Duodenal mucosa (tissue), 2 donors: ENCODE results near the gene KCNG1.

ENCODE experiments used
- H3K27ac ChIP-seq: one replicate; pipeline ENCODE4 v1.7.0; 2013; ENCODE audit warnings: low read depth, low read length
- H3K27me3 ChIP-seq, 2 donors: one replicate each; pipeline ENCODE4 v1.7.0; 2013; ENCODE audit warnings: low read length in 2 of 2, control low read depth in 1 of 2; ENCODE audit not compliant: insufficient read depth in 2 of 2, control insufficient read depth in 1 of 2
- H3K36me3 ChIP-seq, 2 donors: one replicate each; pipeline ENCODE4 v1.7.0; 2013; ENCODE audit warnings: low read length in 2 of 2, control low read depth in 1 of 2; ENCODE audit not compliant: insufficient read depth in 2 of 2, control insufficient read depth in 1 of 2
- H3K4me1 ChIP-seq, 2 donors: one replicate each; pipeline ENCODE4 v1.7.0; 2013; ENCODE audit warnings: low read length in 2 of 2, control low read depth in 1 of 2; ENCODE audit not compliant: insufficient read depth in 2 of 2, control insufficient read depth in 1 of 2
- H3K4me3 ChIP-seq, 2 donors: one replicate each; pipeline ENCODE4 v1.7.0; 2013; ENCODE audit warnings: low read length in 2 of 2, low read depth in 1 of 2
- H3K9ac ChIP-seq, 2 donors: one replicate each; pipeline ENCODE4 v1.7.0; 2013; ENCODE audit warnings: low read length in 2 of 2, low read depth in 1 of 2
- H3K9me3 ChIP-seq, 2 donors: one replicate each; pipeline ENCODE4 v1.7.0; 2013; ENCODE audit warnings: low read length in 2 of 2, control low read depth in 1 of 2; ENCODE audit not compliant: control insufficient read depth in 1 of 2

The KCNG1 gene

DNA sequence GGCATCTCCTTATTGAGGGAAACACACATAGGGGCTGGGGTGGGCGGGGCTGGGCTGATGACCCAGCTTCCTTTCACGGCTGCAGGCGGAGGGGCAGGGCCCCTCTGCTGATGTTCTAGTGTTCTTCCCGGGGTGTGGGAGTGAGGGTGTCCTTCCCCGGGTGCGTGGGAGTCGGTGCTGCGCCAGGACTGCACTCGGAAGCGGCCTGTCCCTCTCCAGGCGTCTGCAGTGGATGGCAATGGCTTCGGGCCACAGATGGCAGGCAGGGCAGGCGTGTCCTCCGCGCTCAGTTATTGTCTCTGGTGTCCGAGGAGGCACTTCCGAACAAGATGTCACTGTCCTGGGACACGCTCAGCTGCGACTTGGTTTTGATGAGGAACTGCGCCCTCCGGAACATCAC is 19.2 kb downstream of the KCNG1 start:
- Histone ChIP-seq H3K27ac (no peak overlapping the region), H3K27me3 (peaks cover 0 to 11% of the 10 kb centered on the region in 2 donors), H3K4me1 (peaks cover 0 to 3% of the 10 kb centered on the region in 2 donors), H3K4me3 (no peak overlapping the region), H3K36me3 (no peaks in the 10 kb centered on the region), H3K9ac (no peak overlapping the region), H3K9me3 (no peaks in the 10 kb centered on the region)

DNA sequence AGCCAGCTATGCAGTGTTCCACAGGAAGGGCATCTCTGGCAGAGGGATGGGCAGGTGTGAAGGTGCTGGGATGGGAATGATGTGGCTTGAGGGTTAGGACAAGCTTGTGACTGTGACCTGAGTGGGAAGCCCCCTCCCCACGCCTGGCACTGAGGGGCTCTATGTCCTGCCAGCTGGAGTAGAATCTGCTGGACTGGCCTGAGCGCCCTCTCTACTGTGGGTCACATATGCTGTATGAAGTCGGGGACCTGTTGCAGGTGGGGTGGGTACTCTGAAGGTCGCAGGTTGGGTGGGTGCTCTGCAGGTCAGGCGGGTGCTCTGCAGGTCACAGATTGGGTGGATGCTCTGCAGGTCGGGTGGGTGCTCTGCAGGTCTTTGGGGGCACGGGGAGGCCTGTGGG is 20.3 kb downstream of the KCNG1 start:
- H3K9ac ChIP-seq = no peak overlapping the region
- H3K36me3 ChIP-seq = no peaks in the 10 kb centered on the region
- peaks cover 0 to 14% of the 10 kb centered on the region in 2 donors for H3K27me3 ChIP-seq
- no peaks in the 10 kb centered on the region for H3K4me1 ChIP-seq
- no peaks in the 10 kb centered on the region for H3K9me3 ChIP-seq
- no peak overlapping the region for H3K27ac ChIP-seq
- no peak overlapping the region for H3K4me3 ChIP-seq

DNA sequence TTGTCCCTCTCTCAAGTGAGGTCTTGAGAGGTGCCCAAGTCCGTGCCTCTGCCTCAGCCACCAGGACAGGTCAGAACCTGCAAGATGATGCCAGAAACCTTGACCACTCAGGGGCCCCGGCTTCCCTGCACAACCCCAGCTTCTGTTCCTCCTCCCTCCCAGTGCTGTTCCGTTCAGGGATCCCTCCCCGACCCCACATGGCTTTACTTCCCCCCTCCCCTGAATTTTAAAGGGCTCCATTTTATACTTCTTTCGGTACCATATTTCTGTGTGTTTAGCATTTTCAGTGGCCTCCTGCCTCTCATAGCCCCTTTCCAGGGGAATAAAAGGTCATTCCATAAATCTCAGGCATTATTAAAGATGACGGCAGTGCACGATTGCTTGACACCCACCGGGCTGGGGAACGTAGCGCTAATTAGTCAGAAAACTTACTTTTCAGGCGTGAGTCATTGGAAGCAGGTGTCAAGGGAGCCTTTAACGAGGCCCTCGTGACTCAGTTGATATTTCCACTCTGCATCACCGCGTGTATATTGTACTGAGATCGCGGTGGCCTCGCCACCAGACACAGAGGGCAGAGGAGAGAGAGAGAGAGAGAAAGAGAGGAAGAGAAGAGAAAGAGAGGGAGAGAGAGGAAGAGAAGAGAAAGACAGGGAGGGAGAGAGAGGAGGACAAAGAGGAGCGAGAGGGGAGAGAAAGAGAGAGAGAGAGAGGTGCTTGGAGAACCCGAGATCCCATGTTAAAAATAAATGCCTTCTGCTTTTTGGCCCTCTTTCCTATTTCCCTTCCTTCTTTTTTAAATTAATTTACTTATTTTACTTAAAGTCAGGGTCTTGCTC is 21.3 kb downstream of the KCNG1 start:
- Histone ChIP-seq H3K27ac (no peak overlapping the region), H3K36me3 (no peaks in the 10 kb centered on the region), H3K27me3 (peaks cover 0 to 16% of the 10 kb centered on the region in 2 donors), H3K4me1 (no peaks in the 10 kb centered on the region), H3K9me3 (no peaks in the 10 kb centered on the region), H3K4me3 (no peak overlapping the region), H3K9ac (no peak overlapping the region)

DNA sequence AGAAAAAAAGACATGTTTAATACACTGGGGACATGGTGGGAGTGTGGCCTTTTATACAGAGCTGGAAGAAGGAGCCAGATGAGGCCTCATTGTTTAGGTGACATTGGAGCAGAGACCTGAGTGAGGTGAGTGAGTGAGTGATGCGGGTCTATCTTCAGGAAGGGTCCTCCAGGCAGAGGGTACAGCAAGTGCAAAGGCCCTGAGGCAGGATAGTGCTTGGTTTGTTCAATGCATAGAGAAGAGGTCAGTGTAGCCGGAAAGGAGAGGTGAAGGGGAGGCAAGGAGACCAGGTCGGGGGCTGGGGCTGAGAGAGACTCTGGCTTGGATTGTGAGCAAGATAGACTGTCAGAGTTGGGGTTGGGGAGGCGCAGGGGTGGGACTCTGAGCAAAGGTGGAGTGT is 23.6 kb downstream of the KCNG1 start:
- Histone ChIP-seq H3K9me3 (no peaks in the 10 kb centered on the region), H3K36me3 (no peaks in the 10 kb centered on the region), H3K4me1 (no peaks in the 10 kb centered on the region), H3K9ac (no peak overlapping the region), H3K27me3 (peaks cover 0 to 19% of the 10 kb centered on the region in 2 donors), H3K27ac (no peak overlapping the region), H3K4me3 (no peak overlapping the region)

DNA sequence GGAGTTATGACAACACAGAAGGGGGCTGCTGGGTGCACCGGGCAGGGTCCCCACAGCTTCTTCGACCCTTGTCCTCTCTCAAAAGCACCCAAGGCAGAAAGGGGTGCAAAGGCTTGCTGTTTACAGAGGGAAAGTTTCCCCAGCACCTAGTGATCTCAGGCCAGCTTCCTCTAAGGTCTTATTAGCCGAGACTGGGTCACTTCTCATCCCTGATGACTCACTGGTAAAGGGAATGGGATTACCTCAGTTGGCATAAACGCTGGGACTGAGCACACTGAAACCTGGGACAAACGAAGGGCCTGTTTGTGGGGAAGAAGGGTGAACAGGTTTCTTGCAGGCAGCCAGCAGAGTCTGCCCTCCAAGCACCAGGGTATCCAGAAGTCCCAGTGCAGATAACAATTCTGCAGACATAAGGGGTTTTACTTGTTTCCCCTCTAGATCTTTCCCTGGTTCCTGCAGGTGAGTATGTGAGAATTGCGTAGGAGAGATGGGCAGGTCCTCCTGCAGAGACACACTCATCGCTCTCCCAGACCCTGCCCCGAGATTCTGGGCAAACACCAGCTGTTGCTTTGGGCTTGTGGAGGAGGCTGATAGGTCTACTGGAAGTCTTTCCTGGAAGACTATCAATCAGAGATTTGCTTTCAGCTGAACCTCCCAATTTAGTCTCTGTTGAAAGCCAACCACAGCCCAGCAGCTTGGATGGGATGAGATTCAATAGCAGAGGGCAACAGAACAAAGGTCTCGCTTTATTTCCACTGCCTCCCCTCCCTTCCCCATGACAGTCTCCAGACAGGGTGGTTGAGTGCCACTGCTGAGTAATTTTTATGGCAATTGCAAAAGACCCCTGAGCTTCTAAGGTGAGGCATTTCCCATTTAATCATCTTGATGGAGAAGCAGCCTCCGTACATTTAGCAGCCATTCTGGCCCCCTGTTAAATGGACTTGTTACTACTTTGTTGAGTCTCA is 25.7 kb downstream of the KCNG1 start:
- Histone ChIP-seq H3K27me3 (peaks cover 0 to 15% of the 10 kb centered on the region in 2 donors), H3K9ac (no peak overlapping the region), H3K36me3 (no peaks in the 10 kb centered on the region), H3K27ac (no peak overlapping the region), H3K9me3 (no peaks in the 10 kb centered on the region), H3K4me1 (peaks cover 5% of the 10 kb centered on the region in 2 donors), H3K4me3 (no peak overlapping the region)

DNA sequence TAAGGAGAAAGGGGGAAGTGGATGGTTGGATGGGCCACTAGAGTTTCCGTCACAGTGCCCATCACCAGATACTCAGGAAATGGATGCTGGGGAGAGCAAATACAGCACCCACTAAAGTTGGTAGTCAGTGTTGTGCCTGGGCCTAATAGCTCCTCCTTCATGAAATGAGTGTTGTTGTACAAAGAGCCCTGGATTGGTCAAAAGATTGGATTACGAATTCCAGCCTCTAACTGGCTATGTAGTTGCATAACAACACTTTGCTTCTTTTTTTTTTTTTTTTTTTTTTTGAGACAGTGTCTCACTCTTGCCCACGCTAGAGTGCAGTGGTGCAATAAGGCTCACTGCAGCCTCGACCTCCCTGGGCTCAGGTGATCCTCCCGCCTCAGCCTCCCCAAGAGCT is 27.4 kb downstream of the KCNG1 start:
- Histone ChIP-seq H3K4me3 (no peak overlapping the region), H3K9ac (no peak overlapping the region), H3K36me3 (no peaks in the 10 kb centered on the region), H3K9me3 (no peaks in the 10 kb centered on the region), H3K27ac (no peak overlapping the region), H3K27me3 (peaks cover 0 to 11% of the 10 kb centered on the region in 2 donors), H3K4me1 (peaks cover 5% of the 10 kb centered on the region in 2 donors)

DNA sequence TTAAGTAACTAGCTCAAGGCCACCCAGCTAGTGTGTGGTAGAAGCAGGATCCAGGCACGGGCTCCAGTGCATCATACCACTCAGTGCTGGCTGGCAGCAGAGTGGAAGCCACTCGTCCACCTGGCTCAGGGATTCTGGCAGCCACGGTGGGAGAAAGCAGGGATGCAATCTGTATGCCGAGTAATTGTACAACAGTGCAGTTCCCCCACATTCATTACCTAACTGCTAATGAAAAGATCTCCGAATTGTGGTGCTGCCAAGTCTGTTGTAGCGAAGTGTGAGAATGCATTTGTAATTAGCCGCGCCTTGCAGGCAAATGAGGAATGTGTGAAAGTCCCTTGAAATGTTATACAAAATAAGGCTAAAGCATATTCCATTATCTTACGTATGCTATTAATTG is 29.0 kb downstream of the KCNG1 start:
- no peak overlapping the region for H3K9ac ChIP-seq
- peaks cover 0 to 8% of the 10 kb centered on the region in 2 donors for H3K27me3 ChIP-seq
- H3K9me3 ChIP-seq = no peaks in the 10 kb centered on the region
- no peak overlapping the region for H3K27ac ChIP-seq
- H3K36me3 ChIP-seq = no peaks in the 10 kb centered on the region
- H3K4me3 ChIP-seq = no peak overlapping the region
- peaks cover 5% of the 10 kb centered on the region in 2 donors for H3K4me1 ChIP-seq

DNA sequence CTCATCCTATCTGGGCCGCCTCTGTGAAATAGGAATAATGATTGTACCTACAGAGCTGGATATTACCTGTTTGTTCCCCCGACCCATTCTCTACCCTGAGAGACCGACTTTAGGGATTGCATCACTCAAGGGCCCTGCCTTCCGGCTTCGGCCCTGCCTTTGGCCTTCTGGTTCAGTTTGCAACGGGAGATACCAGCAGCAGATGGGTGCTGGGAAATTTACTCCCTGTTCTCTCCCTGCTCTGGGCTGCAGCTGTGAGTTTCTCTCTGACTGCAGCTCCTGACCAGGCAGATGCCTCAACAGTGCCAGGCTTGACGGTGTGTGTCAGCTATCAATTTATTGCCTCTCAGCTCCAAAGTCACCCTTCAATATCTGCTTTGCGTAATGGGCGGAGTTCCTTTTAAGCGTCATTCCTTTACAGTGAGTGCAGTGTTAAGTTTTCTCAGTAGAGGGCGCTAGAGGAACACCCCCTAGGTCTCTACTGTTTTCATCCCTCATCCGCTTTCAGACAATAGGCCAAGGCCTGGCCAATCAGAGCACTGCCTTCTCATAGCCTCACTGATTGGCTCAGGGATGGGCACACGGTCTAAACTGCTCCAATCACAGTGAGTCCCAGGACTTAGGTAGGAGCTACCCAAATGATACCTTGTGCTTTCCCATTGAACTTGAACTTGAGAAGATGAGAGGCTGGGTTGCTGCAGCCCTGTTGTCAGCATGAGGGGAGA is 30.0 kb downstream of the KCNG1 start:
- H3K27ac ChIP-seq = no peak overlapping the region
- H3K9ac ChIP-seq = no peak overlapping the region

DNA sequence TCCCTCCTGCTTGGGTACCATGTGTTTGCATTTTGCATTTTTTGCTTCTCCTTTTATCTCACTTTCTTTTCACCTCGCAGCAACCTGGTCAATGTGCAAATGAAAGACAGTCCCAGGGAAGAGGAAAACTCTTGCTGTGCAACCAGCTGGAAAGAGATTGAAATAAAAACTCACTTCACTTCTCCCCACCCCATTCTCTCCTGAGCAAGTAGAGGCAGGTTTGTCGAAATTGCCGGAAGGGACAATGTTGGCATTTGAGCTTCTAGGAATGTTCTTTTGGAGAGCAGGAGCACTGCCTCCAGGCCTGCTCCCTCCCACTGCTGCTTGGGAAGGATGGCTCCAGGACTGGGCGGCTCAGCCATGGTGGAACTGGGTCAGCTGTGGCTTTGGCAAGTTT is 30.6 kb downstream of the KCNG1 start:
- Histone ChIP-seq H3K27me3 (peaks cover 0 to 4% of the 10 kb centered on the region in 2 donors), H3K36me3 (no peaks in the 10 kb centered on the region), H3K9ac (no peak overlapping the region), H3K4me3 (no peak overlapping the region), H3K9me3 (no peaks in the 10 kb centered on the region), H3K4me1 (peaks cover 5% of the 10 kb centered on the region in 2 donors), H3K27ac (no peak overlapping the region)

More for the DNA sequence above, 30.0 kb downstream of the KCNG1 start:
- Histone ChIP-seq H3K36me3 (no peaks in the 10 kb centered on the region), H3K9me3 (no peaks in the 10 kb centered on the region), H3K4me1 (peaks cover 5% of the 10 kb centered on the region in 2 donors), H3K4me3 (no peak overlapping the region), H3K27me3 (peaks cover 0 to 8% of the 10 kb centered on the region in 2 donors)
